Measurements from ENCODE around the gene ZHX3.
A peak's percentile ranks its signal among the peaks of the same experiment; 100 is the strongest.

The ZHX3 gene

GRCh38 chr20:41317546-41318270, at the start of gene ZHX3:
Gene ZHX3, minus strand, starts transcription at chr20:41317731. Its CDS starts 112,815 bp downstream, at chr20:41204916.
- H3K27me3 ChIP-seq (ENCODE audit: insufficient read depth, low read depth), result no peaks in the 10 kb centered on the region
- no peaks in the 10 kb centered on the region for H3K79me2 ChIP-seq (ENCODE audit: insufficient read depth, low read depth)
- no peaks in the 10 kb centered on the region for H4K20me1 ChIP-seq (ENCODE audit: insufficient read depth)
- no peak within 1 kb of the TSS for H3K4me3 ChIP-seq (IDR thresholded peaks at IDR 0.05; ENCODE audit: insufficient read depth, low read depth, low read length)
- TF ChIP-seq, protein P1, sequence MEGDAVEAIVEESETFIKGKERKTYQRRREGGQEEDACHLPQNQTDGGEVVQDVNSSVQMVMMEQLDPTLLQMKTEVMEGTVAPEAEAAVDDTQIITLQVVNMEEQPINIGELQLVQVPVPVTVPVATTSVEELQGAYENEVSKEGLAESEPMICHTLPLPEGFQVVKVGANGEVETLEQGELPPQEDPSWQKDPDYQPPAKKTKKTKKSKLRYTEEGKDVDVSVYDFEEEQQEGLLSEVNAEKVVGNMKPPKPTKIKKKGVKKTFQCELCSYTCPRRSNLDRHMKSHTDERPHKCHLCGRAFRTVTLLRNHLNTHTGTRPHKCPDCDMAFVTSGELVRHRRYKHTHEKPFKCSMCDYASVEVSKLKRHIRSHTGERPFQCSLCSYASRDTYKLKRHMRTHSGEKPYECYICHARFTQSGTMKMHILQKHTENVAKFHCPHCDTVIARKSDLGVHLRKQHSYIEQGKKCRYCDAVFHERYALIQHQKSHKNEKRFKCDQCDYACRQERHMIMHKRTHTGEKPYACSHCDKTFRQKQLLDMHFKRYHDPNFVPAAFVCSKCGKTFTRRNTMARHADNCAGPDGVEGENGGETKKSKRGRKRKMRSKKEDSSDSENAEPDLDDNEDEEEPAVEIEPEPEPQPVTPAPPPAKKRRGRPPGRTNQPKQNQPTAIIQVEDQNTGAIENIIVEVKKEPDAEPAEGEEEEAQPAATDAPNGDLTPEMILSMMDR (conservative IDR thresholded peaks at IDR 0.05; ENCODE audit: low read depth, low read length), result no peak
- H3K4me2 ChIP-seq, result peak within 1 kb of the TSS; percentile 98
- peaks cover 18% of the 10 kb centered on the region for H3K4me1 ChIP-seq (ENCODE audit: low read depth, poor library complexity, severe bottlenecking)
- peak within 1 kb of the TSS; percentile 47 for H3K27ac ChIP-seq
- H2AFZ ChIP-seq (ENCODE audit: low read depth), result peak within 1 kb of the TSS; percentile 97
- peak within 1 kb of the TSS; percentile 74 for H3K9ac ChIP-seq
- H3K36me3 ChIP-seq (ENCODE audit: insufficient read depth), result no peaks in the 10 kb centered on the region

DNA sequence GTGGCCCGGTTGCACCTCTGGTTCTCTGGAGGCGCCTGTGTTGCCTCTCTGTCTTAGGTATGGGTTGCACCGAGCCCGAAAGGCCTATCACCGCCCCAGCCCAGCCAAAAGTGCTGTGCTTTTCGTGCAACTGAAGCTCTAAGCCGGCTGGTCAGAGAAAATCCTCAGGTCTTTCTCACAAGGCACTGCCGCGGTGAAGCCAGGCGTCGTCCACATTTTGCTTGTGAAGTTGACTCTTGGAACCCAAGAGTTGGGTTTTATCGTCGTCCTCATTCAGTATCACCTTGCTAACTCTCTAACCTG, 49.8 kb upstream of the ZHX3 start:
- no peak overlapping the region for H2AFZ ChIP-seq (ENCODE audit: low read depth)
- no peaks in the 10 kb centered on the region for H3K27me3 ChIP-seq (ENCODE audit: insufficient read depth, low read depth)
- no peak overlapping the region for H3K27ac ChIP-seq
- H3K4me3 ChIP-seq (IDR thresholded peaks at IDR 0.05; ENCODE audit: insufficient read depth, low read depth, low read length), result no peak overlapping the region
- H3K4me2 ChIP-seq, result no peak overlapping the region
- H4K20me1 ChIP-seq (ENCODE audit: insufficient read depth), result no peaks in the 10 kb centered on the region
- TF ChIP-seq, protein P1 (conservative IDR thresholded peaks at IDR 0.05; ENCODE audit: low read depth, low read length), result no peak
- no peaks in the 10 kb centered on the region for H3K36me3 ChIP-seq (ENCODE audit: insufficient read depth)
- no peaks in the 10 kb centered on the region for H3K79me2 ChIP-seq (ENCODE audit: insufficient read depth, low read depth)
- no peaks in the 10 kb centered on the region for H3K4me1 ChIP-seq (ENCODE audit: low read depth, poor library complexity, severe bottlenecking)
- H3K9ac ChIP-seq, result no peak overlapping the region

GRCh38 chr20:41366546-41367392, 49.2 kb upstream of the ZHX3 start, which contains the start of gene EMILIN3:
Gene EMILIN3, minus strand, starts transcription at chr20:41366818. Its CDS starts 184 bp downstream, at chr20:41366634.
- H3K4me2 ChIP-seq, result no peak within 1 kb of the TSS
- TF ChIP-seq, protein P1 (conservative IDR thresholded peaks at IDR 0.05; ENCODE audit: low read depth, low read length), result no peak

GRCh38 chr20:41365777-41366545, 48.4 kb upstream of the ZHX3 start:
- no peak overlapping the region for H3K4me3 ChIP-seq (IDR thresholded peaks at IDR 0.05; ENCODE audit: insufficient read depth, low read depth, low read length)
- H4K20me1 ChIP-seq (ENCODE audit: insufficient read depth), result no peaks in the 10 kb centered on the region
- H3K9ac ChIP-seq, result no peak overlapping the region
- no peaks in the 10 kb centered on the region for H3K79me2 ChIP-seq (ENCODE audit: insufficient read depth, low read depth)
- H3K4me1 ChIP-seq (ENCODE audit: low read depth, poor library complexity, severe bottlenecking), result no peaks in the 10 kb centered on the region
- H3K4me2 ChIP-seq, result no peak overlapping the region
- no peak overlapping the region for H3K27ac ChIP-seq
- no peaks in the 10 kb centered on the region for H3K36me3 ChIP-seq (ENCODE audit: insufficient read depth)
- H2AFZ ChIP-seq (ENCODE audit: low read depth), result no peak overlapping the region
- H3K27me3 ChIP-seq (ENCODE audit: insufficient read depth, low read depth), result no peaks in the 10 kb centered on the region
- TF ChIP-seq, protein P1 (conservative IDR thresholded peaks at IDR 0.05; ENCODE audit: low read depth, low read length), result no peak

More at GRCh38 chr20:41366546-41367392, 49.2 kb upstream of the ZHX3 start, which contains the start of gene EMILIN3:
- no peaks in the 10 kb centered on the region for H3K79me2 ChIP-seq (ENCODE audit: insufficient read depth, low read depth)
- no peaks in the 10 kb centered on the region for H3K4me1 ChIP-seq (ENCODE audit: low read depth, poor library complexity, severe bottlenecking)
- H3K36me3 ChIP-seq (ENCODE audit: insufficient read depth), result no peaks in the 10 kb centered on the region
- no peak within 1 kb of the TSS for H2AFZ ChIP-seq (ENCODE audit: low read depth)
- no peaks in the 10 kb centered on the region for H3K27me3 ChIP-seq (ENCODE audit: insufficient read depth, low read depth)
- no peaks in the 10 kb centered on the region for H4K20me1 ChIP-seq (ENCODE audit: insufficient read depth)
- no peak within 1 kb of the TSS for H3K9ac ChIP-seq
- H3K4me3 ChIP-seq (IDR thresholded peaks at IDR 0.05; ENCODE audit: insufficient read depth, low read depth, low read length), result no peak within 1 kb of the TSS
- no peak within 1 kb of the TSS for H3K27ac ChIP-seq
